ENCODE measurements around the gene ANTXR1.

Gene ANTXR1

GRCh38 chr2:69076601-69077000 lies 63.6 kb downstream of the ANTXR1 start:
- DNase-seq: no peak

- no peak for DNase-seq
Measured at GRCh38 chr2:69077252-69077950, 64.4 kb downstream of the ANTXR1 start.

- no peak for DNase-seq
Measured at GRCh38 chr2:69080071-69080470, 67.1 kb downstream of the ANTXR1 start.

GRCh38 chr2:69081001-69081580 lies 68.1 kb downstream of the ANTXR1 start:
- DNase-seq: no peak

GRCh38 chr2:69081757-69082156 lies 68.8 kb downstream of the ANTXR1 start:
- DNase-seq: no peak

- no peak for DNase-seq
Measured at GRCh38 chr2:69082430-69082997, 69.5 kb downstream of the ANTXR1 start.

- DNase-seq: no peak
Measured at GRCh38 chr2:69083235-69083748, 70.3 kb downstream of the ANTXR1 start.

GRCh38 chr2:69084492-69084891 lies 71.5 kb downstream of the ANTXR1 start:
- DNase-seq: no peak

- DNase-seq: no peak
Measured at GRCh38 chr2:69086466-69086865, 73.5 kb downstream of the ANTXR1 start.

GRCh38 chr2:69087211-69087911 lies 74.4 kb downstream of the ANTXR1 start:
- no peak for DNase-seq

GRCh38 chr2:69087912-69088240 lies 74.9 kb downstream of the ANTXR1 start:
- no peak for DNase-seq

- DNase-seq: no peak
Measured at GRCh38 chr2:69088466-69088865, 75.5 kb downstream of the ANTXR1 start.

GRCh38 chr2:69089266-69089665 lies 76.3 kb downstream of the ANTXR1 start:
- no peak for DNase-seq

GRCh38 chr2:69089998-69090397 lies 77.0 kb downstream of the ANTXR1 start:
- no peak for DNase-seq

GRCh38 chr2:69090820-69091219 lies 77.8 kb downstream of the ANTXR1 start:
- DNase-seq: no peak

GRCh38 chr2:69092857-69093256 lies 79.9 kb downstream of the ANTXR1 start:
- DNase-seq: no peak

- DNase-seq: no peak
Measured at GRCh38 chr2:69095305-69095704, 82.3 kb downstream of the ANTXR1 start.

GRCh38 chr2:69096326-69097095 lies 83.5 kb downstream of the ANTXR1 start:
- no peak for DNase-seq

GRCh38 chr2:69097148-69097610 lies 84.2 kb downstream of the ANTXR1 start:
- no peak for DNase-seq

- DNase-seq: no peak
Measured at GRCh38 chr2:69097891-69098655, 85.1 kb downstream of the ANTXR1 start.

GRCh38 chr2:69099541-69099940 lies 86.6 kb downstream of the ANTXR1 start:
- no peak for DNase-seq

GRCh38 chr2:69100220-69100723 lies 87.3 kb downstream of the ANTXR1 start:
- DNase-seq: no peak
